ENCODE measurements around the gene ANKRD16. TPM values are rescaled to one million over a fixed set of nuclear protein-coding genes. Genes with fewer than 3 reads are reported as not detected.

Gene ANKRD16
- total RNA-seq, 4 donors from 2014 or later = 3.3 to 8.9 (median 5.9) TPM

GRCh38 chr10:5895804-5896203 lies 6.1 kb upstream of the ANKRD16 start:
- Histone ChIP-seq H3K36me3 (peaks cover 0 to 44% of the 10 kb centered on the region in 2 donors), H3K4me1 (peaks cover 0 to 26% (median 10%) of the 10 kb centered on the region in 3 donors), H3K9me3 (peaks cover 0 to 6% (median 0%) of the 10 kb centered on the region in 3 donors), H3K27me3 (no peaks in the 10 kb centered on the region), H3K27ac (no peak overlapping the region), H3K4me3 (no peak overlapping the region)
- WGBS, 2 donors (ENCODE audit: low coverage in 1 of 2) = 90 to 92% methylated on average over 6 to 8 of the region's 9 CpGs
- ATAC-seq = no peak
- no peak for TF ChIP-seq CTCF (IDR thresholded peaks at IDR 0.05)
- no peak for TF ChIP-seq EP300 (IDR thresholded peaks at IDR 0.05)
- TF ChIP-seq POLR2AphosphoS5 (IDR thresholded peaks at IDR 0.05) = no peak
- TF ChIP-seq POLR2A (IDR thresholded peaks at IDR 0.05) = no peak

- H3K4me3 ChIP-seq = no peak overlapping the region
- 95 to 100% methylated on average over 3 of the region's 3 CpGs for WGBS, 2 donors (ENCODE audit: low coverage in 1 of 2)
- H3K9me3 ChIP-seq = peaks cover 0 to 6% (median 0%) of the 10 kb centered on the region in 3 donors
- no peak overlapping the region for H3K27ac ChIP-seq
- no peak for TF ChIP-seq CTCF (IDR thresholded peaks at IDR 0.05)
- TF ChIP-seq POLR2A (IDR thresholded peaks at IDR 0.05) = no peak
- TF ChIP-seq EP300 (IDR thresholded peaks at IDR 0.05) = no peak
- TF ChIP-seq POLR2AphosphoS5 (IDR thresholded peaks at IDR 0.05) = no peak
- peaks cover 0 to 44% of the 10 kb centered on the region in 2 donors for H3K36me3 ChIP-seq
- no peaks in the 10 kb centered on the region for H3K27me3 ChIP-seq
- H3K4me1 ChIP-seq = peaks cover 0 to 29% (median 11%) of the 10 kb centered on the region in 3 donors
- no peak for ATAC-seq
Measured at GRCh38 chr10:5895365-5895764, 5.7 kb upstream of the ANKRD16 start.

- ATAC-seq = no peak
- Histone ChIP-seq H3K27ac (no peak overlapping the region), H3K4me1 (peaks cover 0 to 29% (median 11%) of the 10 kb centered on the region in 3 donors)
Measured at GRCh38 chr10:5894873-5895272, 5.2 kb upstream of the ANKRD16 start.

GRCh38 chr10:5894403-5894802 lies 4.7 kb upstream of the ANKRD16 start:
- peaks cover 0 to 29% (median 11%) of the 10 kb centered on the region in 3 donors for H3K4me1 ChIP-seq
- no peak for ATAC-seq
- no peak overlapping the region for H3K4me3 ChIP-seq
- no peak overlapping the region for H3K27ac ChIP-seq
- TF ChIP-seq POLR2AphosphoS5 (IDR thresholded peaks at IDR 0.05) (no peak), CTCF (IDR thresholded peaks at IDR 0.05) (no peak), EP300 (IDR thresholded peaks at IDR 0.05) (no peak), POLR2A (IDR thresholded peaks at IDR 0.05) (no peak)
- H3K27me3 ChIP-seq = no peaks in the 10 kb centered on the region
- peaks cover 0 to 6% (median 0%) of the 10 kb centered on the region in 3 donors for H3K9me3 ChIP-seq
- H3K36me3 ChIP-seq = peaks cover 0 to 44% of the 10 kb centered on the region in 2 donors
- WGBS, 2 donors (ENCODE audit: low coverage in 1 of 2) = 67 to 69% methylated on average over 3 of the region's 4 CpGs

More at GRCh38 chr10:5894873-5895272, 5.2 kb upstream of the ANKRD16 start:
- 82 to 93% methylated on average over 4 to 5 of the region's 8 CpGs for WGBS, 2 donors (ENCODE audit: low coverage in 1 of 2)
- Histone ChIP-seq H3K4me3 (no peak overlapping the region), H3K9me3 (peaks cover 0 to 6% (median 0%) of the 10 kb centered on the region in 3 donors), H3K27me3 (no peaks in the 10 kb centered on the region), H3K36me3 (peaks cover 0 to 44% of the 10 kb centered on the region in 2 donors)
- TF ChIP-seq POLR2A (IDR thresholded peaks at IDR 0.05) (no peak), EP300 (IDR thresholded peaks at IDR 0.05) (no peak), CTCF (IDR thresholded peaks at IDR 0.05) (no peak), POLR2AphosphoS5 (IDR thresholded peaks at IDR 0.05) (no peak)

- Histone ChIP-seq H3K27me3 (no peaks in the 10 kb centered on the region), H3K4me3 (no peak overlapping the region), H3K4me1 (peaks cover 0 to 35% (median 14%) of the 10 kb centered on the region in 3 donors), H3K36me3 (peaks cover 0 to 37% of the 10 kb centered on the region in 2 donors), H3K9me3 (peaks cover 0 to 5% (median 0%) of the 10 kb centered on the region in 3 donors), H3K27ac (no peak overlapping the region)
- 75 to 93% methylated on average over 2 of the region's 2 CpGs for WGBS, 2 donors (ENCODE audit: low coverage in 1 of 2)
- ATAC-seq = no peak
- TF ChIP-seq EP300 (IDR thresholded peaks at IDR 0.05) (no peak), CTCF (IDR thresholded peaks at IDR 0.05) (no peak), POLR2A (IDR thresholded peaks at IDR 0.05) (no peak), POLR2AphosphoS5 (IDR thresholded peaks at IDR 0.05) (no peak)
Measured at GRCh38 chr10:5893321-5893720, 3.6 kb upstream of the ANKRD16 start.
